Measurements from ENCODE around the gene STPG1. TPM values are rescaled to one million over a fixed set of nuclear protein-coding genes. Genes with fewer than 3 reads are reported as not detected.
A peak's percentile ranks its signal among the peaks of the same experiment; 100 is the strongest.

STPG1 gene
- total and polyA plus RNA-seq, 9 of the 15 experiments (the other 6 are each of a cell fraction or from before 2014, with no cell fraction given), result 5.0 to 11.9 (median 8.3) TPM

- TF ChIP-seq KDM4B (IDR thresholded peaks at IDR 0.05; ENCODE audit: borderline replicate concordance in 2 of 2, low read depth in 1 of 2) (peak in 1 of 2 experiments; percentile 51; a peak in 1 of 4 replicates), WHSC1 (IDR thresholded peaks at IDR 0.05; ENCODE audit: low read length) (no peak), FOXA3 (CRISPR knock-in tag; conservative IDR thresholded peaks at IDR 0.05 in 1 of 2, IDR thresholded peaks at IDR 0.05 in 1 of 2) (no peak), DPF2 (IDR thresholded peaks at IDR 0.05) (peak; percentile 77), BCL6 (CRISPR knock-in tag; IDR thresholded peaks at IDR 0.05) (no peak), HDGF (IDR thresholded peaks at IDR 0.05) (no peak), TGIF2 (CRISPR knock-in tag; IDR thresholded peaks at IDR 0.05) (no peak), ZNF217 (CRISPR knock-in tag; IDR thresholded peaks at IDR 0.05) (no peak), NR2C2 (CRISPR knock-in tag; IDR thresholded peaks at IDR 0.05) (no peak), NR2C2 (tag; IDR thresholded peaks at IDR 0.05) (peak; percentile 44; the same call in 1 of the 2 replicates), SRSF3 (IDR thresholded peaks at IDR 0.05; ENCODE audit: insufficient read depth, low read length) (no peak), POLR2AphosphoS5 (IDR thresholded peaks at IDR 0.05; ENCODE audit: control insufficient read depth, insufficient read depth, low read depth, low read length) (no peak), ZNF134 (CRISPR knock-in tag; conservative IDR thresholded peaks at IDR 0.05) (no peak), ZHX1 (conservative IDR thresholded peaks at IDR 0.05; ENCODE audit: low read length) (no peak), ZC3H11A (IDR thresholded peaks at IDR 0.05; ENCODE audit: low read depth, low read length) (no peak), ATF3 (IDR thresholded peaks at IDR 0.05) (no peak), ATF3 (CRISPR knock-in tag; conservative IDR thresholded peaks at IDR 0.05) (peak; percentile 40; the same call in 1 of the 2 replicates), NR3C1 (CRISPR knock-in tag; IDR thresholded peaks at IDR 0.05) (no peak), ZFX (CRISPR knock-in tag; IDR thresholded peaks at IDR 0.05) (peak; percentile 39; the same call in 1 of the 2 replicates), NR4A1 (CRISPR knock-in tag; IDR thresholded peaks at IDR 0.05) (no peak), NR4A1 (tag; IDR thresholded peaks at IDR 0.05) (0 out of 2 replicates have a peak, but pooled peaks have one; percentile 45)
- TF ChIP-seq, protein P1, sequence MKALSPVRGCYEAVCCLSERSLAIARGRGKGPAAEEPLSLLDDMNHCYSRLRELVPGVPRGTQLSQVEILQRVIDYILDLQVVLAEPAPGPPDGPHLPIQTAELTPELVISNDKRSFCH (CRISPR knock-in tag; IDR thresholded peaks at IDR 0.05), result no peak
- TF ChIP-seq, protein P1 (tag; IDR thresholded peaks at IDR 0.05), result 0 out of 2 replicates have a peak, but pooled peaks have one; percentile 45
- TF ChIP-seq, protein P2, sequence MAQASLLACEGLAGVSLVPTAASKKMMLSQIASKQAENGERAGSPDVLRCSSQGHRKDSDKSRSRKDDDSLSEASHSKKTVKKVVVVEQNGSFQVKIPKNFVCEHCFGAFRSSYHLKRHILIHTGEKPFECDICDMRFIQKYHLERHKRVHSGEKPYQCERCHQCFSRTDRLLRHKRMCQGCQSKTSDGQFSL (CRISPR knock-in tag; IDR thresholded peaks at IDR 0.05), result no peak
- TF ChIP-seq, protein P2 (tag; IDR thresholded peaks at IDR 0.05), result no peak
These were observed 91.7 kb downstream of the STPG1 start (continued) for GRCh38 chr1:24321697-24322469.
